Measurements from ENCODE around the gene NPS. TPM values are rescaled to one million over a fixed set of nuclear protein-coding genes. Genes with fewer than 3 reads are reported as not detected.

The NPS gene
- total RNA-seq, 2 donors from 2014 or later, result not detected

- Histone ChIP-seq H3K4me3 (no peak overlapping the region), H3K27ac (no peak overlapping the region), H3K9me3 (no peaks in the 10 kb centered on the region), H3K36me3 (no peaks in the 10 kb centered on the region), H3K27me3 (replicated peaks; ENCODE audit: insufficient read depth) (no peaks in the 10 kb centered on the region), H3K4me1 (ENCODE audit: control insufficient read depth in 1 of 2, low read depth in 2 of 2) (no peaks in the 10 kb centered on the region)
- TF ChIP-seq, protein P1, sequence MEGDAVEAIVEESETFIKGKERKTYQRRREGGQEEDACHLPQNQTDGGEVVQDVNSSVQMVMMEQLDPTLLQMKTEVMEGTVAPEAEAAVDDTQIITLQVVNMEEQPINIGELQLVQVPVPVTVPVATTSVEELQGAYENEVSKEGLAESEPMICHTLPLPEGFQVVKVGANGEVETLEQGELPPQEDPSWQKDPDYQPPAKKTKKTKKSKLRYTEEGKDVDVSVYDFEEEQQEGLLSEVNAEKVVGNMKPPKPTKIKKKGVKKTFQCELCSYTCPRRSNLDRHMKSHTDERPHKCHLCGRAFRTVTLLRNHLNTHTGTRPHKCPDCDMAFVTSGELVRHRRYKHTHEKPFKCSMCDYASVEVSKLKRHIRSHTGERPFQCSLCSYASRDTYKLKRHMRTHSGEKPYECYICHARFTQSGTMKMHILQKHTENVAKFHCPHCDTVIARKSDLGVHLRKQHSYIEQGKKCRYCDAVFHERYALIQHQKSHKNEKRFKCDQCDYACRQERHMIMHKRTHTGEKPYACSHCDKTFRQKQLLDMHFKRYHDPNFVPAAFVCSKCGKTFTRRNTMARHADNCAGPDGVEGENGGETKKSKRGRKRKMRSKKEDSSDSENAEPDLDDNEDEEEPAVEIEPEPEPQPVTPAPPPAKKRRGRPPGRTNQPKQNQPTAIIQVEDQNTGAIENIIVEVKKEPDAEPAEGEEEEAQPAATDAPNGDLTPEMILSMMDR (IDR thresholded peaks at IDR 0.05), result no peak
- ATAC-seq (ENCODE audit: insufficient number of reproducible peaks, low FRiP score, low read depth) (no peak), DNase-seq (ENCODE audit: low spot score) (no peak)
These were observed 51.4 kb downstream of the NPS start for GRCh38 chr10:127600479-127600878.

Other genes with a start within 250 kb of the NPS start
- under 1 TPM in 1 of 2 donors, not detected in 1; 0.78 TPM for gene FOXI2, start 187.9 kb downstream of the NPS start, total RNA-seq

Data from thoracic aorta (tissue), 2 donors.